Dendritic cell treated with granulocyte-macrophage colony-stimulating factor and Interleukin-4, amounts not matched to agents 40 ng/mL and 50 ng/mL, for 4 days (primary cell): ENCODE data around the gene ACVRL1.

ENCODE experiments used
- H3K27ac Mint-ChIP-seq: one replicate; pipeline ENCODE4 v1.8.0; 2022; ENCODE audit warnings: mild to moderate bottlenecking, mixed read lengths
- H3K27me3 Mint-ChIP-seq: one replicate; pipeline ENCODE4 v1.8.0; 2022; ENCODE audit warnings: mild to moderate bottlenecking, mixed read lengths
- H3K36me3 Mint-ChIP-seq: one replicate; pipeline ENCODE4 v1.8.0; 2022; ENCODE audit warnings: low read depth, mixed read lengths
- H3K4me1 Mint-ChIP-seq: one replicate; pipeline ENCODE4 v1.8.0; 2022; ENCODE audit warnings: low read depth, mixed read lengths
- H3K4me3 Mint-ChIP-seq: one replicate; pipeline ENCODE4 v1.8.0; 2022; ENCODE audit warnings: mild to moderate bottlenecking, moderate library complexity, mixed read lengths
- H3K9me3 Mint-ChIP-seq: one replicate; pipeline ENCODE4 v1.8.0; 2022; ENCODE audit warnings: mixed read lengths
- intact Hi-C: fragments of 100-400 bp; cut with micrococcal nuclease; formaldehyde crosslinking; loops from one replicate; pipeline ENCODE4 v1.15.0; 2022

Gene ACVRL1

DNA sequence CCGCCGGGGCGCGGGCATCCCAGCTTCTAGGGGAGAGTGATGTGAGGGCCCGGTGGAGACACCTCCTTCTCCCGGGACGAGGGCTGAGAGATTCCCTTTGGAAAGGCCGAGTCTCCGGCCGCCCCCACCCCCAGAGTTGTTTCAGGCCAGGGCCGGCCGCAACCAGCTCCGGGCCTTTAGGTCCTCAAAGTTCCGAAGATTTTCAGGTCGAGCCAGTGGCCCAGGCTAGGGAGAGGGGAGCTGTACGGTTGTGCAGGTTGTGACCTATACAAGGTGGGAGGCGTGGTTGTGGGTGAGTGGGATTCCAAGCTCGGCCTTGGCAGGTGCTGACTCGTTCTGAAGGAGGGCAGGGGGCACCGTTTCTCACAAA lies 37.8 kb upstream of the ACVRL1 start:
- H3K27ac Mint-ChIP-seq = no peak overlapping the region
- intact Hi-C loops = no loop called here
- H3K9me3 Mint-ChIP-seq = no peaks in the 10 kb centered on the region
- H3K4me1 Mint-ChIP-seq = peaks cover 64% of the 10 kb centered on the region
- no peaks in the 10 kb centered on the region for H3K36me3 Mint-ChIP-seq
- no peak overlapping the region for H3K4me3 Mint-ChIP-seq
- peaks cover 50% of the 10 kb centered on the region for H3K27me3 Mint-ChIP-seq

DNA sequence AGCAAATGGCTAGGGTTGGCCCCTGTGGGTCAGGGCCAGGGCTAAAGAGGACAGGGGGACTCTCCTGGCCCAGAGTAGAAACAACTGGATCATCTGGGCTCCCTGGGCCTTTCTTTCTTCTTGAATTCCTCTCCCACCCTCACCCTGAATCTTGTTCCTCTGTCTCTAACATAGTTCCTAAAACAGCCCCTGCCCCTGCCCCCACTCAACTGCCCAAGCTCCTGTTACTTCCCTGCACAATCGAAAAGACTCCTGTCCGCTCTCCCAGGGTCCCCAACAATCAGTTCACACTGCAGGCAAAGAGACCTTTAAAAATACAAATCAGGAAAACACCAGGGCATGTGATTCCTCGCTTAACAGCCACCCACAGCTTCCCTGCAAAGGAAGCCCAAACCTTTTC lies 37.4 kb upstream of the ACVRL1 start:
- Mint-ChIP-seq H3K4me3 (no peak overlapping the region), H3K27me3 (peaks cover 46% of the 10 kb centered on the region), H3K9me3 (no peaks in the 10 kb centered on the region), H3K27ac (no peak overlapping the region), H3K36me3 (no peaks in the 10 kb centered on the region), H3K4me1 (peaks cover 60% of the 10 kb centered on the region)
- intact Hi-C loops = no loop called here

DNA sequence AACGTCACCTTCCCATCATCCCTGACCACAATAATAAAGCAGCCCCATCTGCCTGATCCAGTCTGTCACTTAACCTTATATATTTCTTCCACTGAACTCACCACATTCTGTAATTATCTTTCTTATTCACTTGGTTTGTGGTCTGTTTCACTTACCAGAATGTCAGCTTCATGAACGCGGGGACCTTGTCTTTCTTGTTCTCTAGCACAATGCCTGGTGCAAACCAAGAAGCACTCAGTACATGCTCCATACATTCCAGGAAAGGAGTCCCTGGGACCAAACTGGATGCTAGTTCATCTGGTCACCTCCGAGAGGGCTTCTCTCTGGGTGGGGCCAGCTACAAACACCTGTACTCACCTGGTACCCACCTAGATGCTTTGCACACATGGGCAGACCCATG lies 36.8 kb upstream of the ACVRL1 start:
- H3K4me3 Mint-ChIP-seq = peak overlapping the region; percentile 6
- H3K4me1 Mint-ChIP-seq = peaks cover 55% of the 10 kb centered on the region
- intact Hi-C loops = no loop called here
- peaks cover 40% of the 10 kb centered on the region for H3K27me3 Mint-ChIP-seq
- no peaks in the 10 kb centered on the region for H3K36me3 Mint-ChIP-seq
- H3K9me3 Mint-ChIP-seq = no peaks in the 10 kb centered on the region
- no peak overlapping the region for H3K27ac Mint-ChIP-seq

GRCh38 chr12:51871126-51871525 lies 36.2 kb upstream of the ACVRL1 start:
- H3K36me3 Mint-ChIP-seq = no peaks in the 10 kb centered on the region
- no peak overlapping the region for H3K4me3 Mint-ChIP-seq
- H3K9me3 Mint-ChIP-seq = no peaks in the 10 kb centered on the region
- intact Hi-C loops = no loop called here
- H3K27me3 Mint-ChIP-seq = peaks cover 38% of the 10 kb centered on the region
- H3K27ac Mint-ChIP-seq = no peak overlapping the region
- peaks cover 55% of the 10 kb centered on the region for H3K4me1 Mint-ChIP-seq

DNA sequence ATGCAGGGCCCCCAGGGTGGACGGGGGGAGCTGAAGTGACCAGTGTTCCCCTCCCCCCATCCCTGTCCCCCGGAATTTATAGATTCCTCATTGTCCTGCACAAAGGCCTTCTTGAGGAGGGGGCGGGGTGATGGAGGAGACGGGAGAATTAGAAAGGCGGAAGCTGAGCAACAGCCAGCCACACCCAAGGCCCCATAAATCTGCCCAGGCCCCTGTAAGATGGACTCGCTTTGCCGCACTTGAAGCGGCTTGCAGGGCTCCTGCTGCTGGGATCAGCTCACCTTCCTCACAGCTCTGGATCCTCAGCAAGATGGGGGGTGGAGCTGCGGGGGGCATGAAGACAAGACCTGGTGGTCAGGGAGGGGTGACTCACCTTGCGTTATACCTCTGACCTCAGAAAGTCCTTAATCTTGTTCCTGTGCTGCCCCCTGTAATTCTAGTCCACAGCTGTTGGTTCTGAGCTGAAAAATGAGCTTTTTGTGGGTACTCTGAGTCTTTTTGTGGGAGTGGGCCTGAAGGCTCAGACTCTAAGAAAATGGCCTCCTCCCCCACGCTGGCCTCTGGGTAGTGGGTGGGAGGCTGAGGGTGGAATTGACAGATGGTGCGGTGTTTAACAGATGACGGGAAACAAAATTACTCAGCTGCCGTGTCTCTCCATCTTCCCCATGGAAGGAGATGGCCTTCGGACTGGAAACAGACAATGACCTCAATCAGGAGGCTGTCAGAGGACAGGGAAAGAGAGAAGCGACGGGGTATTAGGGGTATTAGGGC lies 35.2 kb upstream of the ACVRL1 start:
- intact Hi-C loops = no loop called here
- Mint-ChIP-seq H3K27me3 (peaks cover 37% of the 10 kb centered on the region), H3K36me3 (no peaks in the 10 kb centered on the region), H3K9me3 (no peaks in the 10 kb centered on the region), H3K4me1 (peaks cover 54% of the 10 kb centered on the region), H3K4me3 (no peak overlapping the region), H3K27ac (no peak overlapping the region)

DNA sequence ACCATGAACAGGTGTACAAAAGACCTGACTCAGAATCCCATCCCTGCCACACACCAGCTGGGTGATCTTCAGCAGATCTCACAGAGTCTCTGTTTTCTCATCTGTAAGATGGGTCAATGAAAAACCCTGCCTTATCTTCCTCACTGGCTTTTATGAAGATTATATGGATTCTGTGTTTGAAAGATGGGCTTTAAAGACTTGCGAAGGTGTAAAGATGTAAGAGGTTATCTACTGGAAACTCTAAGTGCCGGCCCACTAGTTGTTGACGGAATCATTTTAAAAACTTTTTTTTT lies 34.7 kb upstream of the ACVRL1 start:
- Mint-ChIP-seq H3K4me3 (no peak overlapping the region), H3K36me3 (no peaks in the 10 kb centered on the region), H3K27me3 (peaks cover 32% of the 10 kb centered on the region), H3K4me1 (peaks cover 49% of the 10 kb centered on the region), H3K27ac (no peak overlapping the region), H3K9me3 (no peaks in the 10 kb centered on the region)
- intact Hi-C loops = no loop called here

- H3K4me1 Mint-ChIP-seq = peaks cover 41% of the 10 kb centered on the region
- H3K36me3 Mint-ChIP-seq = no peaks in the 10 kb centered on the region
- no peaks in the 10 kb centered on the region for H3K9me3 Mint-ChIP-seq
- intact Hi-C loops = no loop called here
- no peak overlapping the region for H3K27ac Mint-ChIP-seq
- no peak overlapping the region for H3K4me3 Mint-ChIP-seq
- H3K27me3 Mint-ChIP-seq = peaks cover 25% of the 10 kb centered on the region
These were observed 33.9 kb upstream of the ACVRL1 start for GRCh38 chr12:51873251-51873994.

DNA sequence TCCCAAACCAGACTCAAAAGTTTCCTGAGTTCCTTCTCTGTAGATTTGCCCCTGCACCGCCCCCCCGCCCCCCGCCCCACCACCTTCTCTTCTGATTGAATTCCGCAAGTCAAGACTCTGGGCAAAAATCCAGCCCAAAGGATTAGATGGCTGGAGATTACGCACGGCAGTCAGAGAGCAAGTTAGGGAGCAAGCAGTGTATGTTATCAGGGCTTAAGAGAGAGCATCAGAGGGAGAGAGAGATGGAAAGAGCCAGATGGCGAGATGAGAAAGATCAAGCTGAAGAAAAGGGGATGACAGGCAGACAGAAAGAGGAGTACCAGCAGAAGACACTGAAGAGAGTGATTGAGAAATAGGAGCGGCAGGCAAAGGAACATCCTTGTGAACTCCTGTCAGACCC lies 33.3 kb upstream of the ACVRL1 start:
- intact Hi-C loops = loop anchor here (2.0 kb wide), 1 partner anchor 45 kb away; no protein-coding TSS in a partner anchor
- Mint-ChIP-seq H3K4me3 (no peak overlapping the region), H3K27ac (no peak overlapping the region), H3K36me3 (no peaks in the 10 kb centered on the region), H3K9me3 (no peaks in the 10 kb centered on the region), H3K27me3 (peaks cover 20% of the 10 kb centered on the region), H3K4me1 (peaks cover 35% of the 10 kb centered on the region)

- peaks cover 30% of the 10 kb centered on the region for H3K4me1 Mint-ChIP-seq
These were observed 32.8 kb upstream of the ACVRL1 start for GRCh38 chr12:51874486-51874885.

GRCh38 chr12:51879102-51879501 lies 28.2 kb upstream of the ACVRL1 start:
- intact Hi-C loops = loop anchor here (5.0 kb wide), 1 partner anchor 347 kb away; no protein-coding TSS in a partner anchor

More at GRCh38 chr12:51874486-51874885, 32.8 kb upstream of the ACVRL1 start:
- no peak overlapping the region for H3K27ac Mint-ChIP-seq
- H3K4me3 Mint-ChIP-seq = no peak overlapping the region
- H3K9me3 Mint-ChIP-seq = no peaks in the 10 kb centered on the region
- intact Hi-C loops = loop anchor here (2.0 kb wide), 1 partner anchor 46 kb away; no protein-coding TSS in a partner anchor
- no peaks in the 10 kb centered on the region for H3K36me3 Mint-ChIP-seq
- H3K27me3 Mint-ChIP-seq = peaks cover 17% of the 10 kb centered on the region

GRCh38 chr12:51883295-51883694 lies 24.0 kb upstream of the ACVRL1 start:
- Mint-ChIP-seq H3K27me3 (peaks cover 7% of the 10 kb centered on the region), H3K27ac (no peak overlapping the region), H3K36me3 (no peaks in the 10 kb centered on the region), H3K9me3 (peaks cover 8% of the 10 kb centered on the region), H3K4me1 (peaks cover 54% of the 10 kb centered on the region), H3K4me3 (no peak overlapping the region)
- intact Hi-C loops = no loop called here

More at GRCh38 chr12:51879102-51879501, 28.2 kb upstream of the ACVRL1 start:
- Mint-ChIP-seq H3K4me3 (no peak overlapping the region), H3K27me3 (peaks cover under 1% of the 10 kb centered on the region), H3K36me3 (no peaks in the 10 kb centered on the region), H3K9me3 (peaks cover 8% of the 10 kb centered on the region), H3K27ac (no peak overlapping the region), H3K4me1 (peaks cover 17% of the 10 kb centered on the region)

GRCh38 chr12:51883998-51884675 lies 23.2 kb upstream of the ACVRL1 start:
- Mint-ChIP-seq H3K27ac (no peak overlapping the region), H3K27me3 (peaks cover 8% of the 10 kb centered on the region), H3K9me3 (peaks cover 8% of the 10 kb centered on the region), H3K36me3 (no peaks in the 10 kb centered on the region), H3K4me3 (no peak overlapping the region), H3K4me1 (peaks cover 56% of the 10 kb centered on the region)
- intact Hi-C loops = no loop called here

DNA sequence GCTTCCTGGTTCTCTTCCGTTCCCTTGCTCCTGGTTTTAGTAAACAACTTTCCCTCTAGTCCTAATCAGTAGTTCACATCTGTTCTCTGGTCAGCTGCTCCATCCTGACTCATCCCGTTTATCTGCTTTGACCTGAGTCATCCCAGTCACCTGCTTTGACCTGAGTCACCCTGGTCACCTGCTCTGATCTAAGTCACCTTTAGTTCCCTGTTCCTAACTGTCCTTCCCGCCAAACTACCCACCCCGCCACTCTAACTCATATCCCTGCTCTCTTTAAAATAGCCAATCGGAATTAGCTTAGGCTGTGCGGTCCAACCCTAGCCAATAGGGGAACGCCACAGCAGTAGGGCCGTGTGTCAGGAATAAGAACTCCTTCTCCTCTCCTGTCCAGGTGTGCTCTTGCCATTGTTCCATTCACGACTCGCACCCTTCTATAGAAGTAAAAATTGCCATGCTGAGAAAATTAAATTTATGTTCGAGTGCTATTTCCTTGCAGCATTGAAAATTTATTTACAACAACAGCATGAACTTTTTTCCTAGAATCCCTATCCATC lies 22.6 kb upstream of the ACVRL1 start:
- Mint-ChIP-seq H3K27me3 (peaks cover 11% of the 10 kb centered on the region), H3K9me3 (peaks cover 8% of the 10 kb centered on the region), H3K4me1 (peaks cover 61% of the 10 kb centered on the region), H3K27ac (no peak overlapping the region), H3K36me3 (no peaks in the 10 kb centered on the region), H3K4me3 (no peak overlapping the region)
- intact Hi-C loops = no loop called here
